Stimulated activated CD4-positive, alpha-beta T cell treated with anti-CD3 and anti-CD28 coated beads, TNF-alpha, amount 100 ng/mL, for 4 hours (primary cell): ENCODE results near the gene NDUFAF2.
"Not testable (repeated sequence)": the region's sequence is repeated elsewhere in the genome, so short reads cannot be mapped to it uniquely, and the experiment has no call there.

Experiments
- DNase-seq, 3 experiments: peaks; one replicate each; pipeline ENCODE4 v3.0.0-alpha.2; 2020; ENCODE audit warnings: low read depth in 3 of 3

Gene NDUFAF2

DNA sequence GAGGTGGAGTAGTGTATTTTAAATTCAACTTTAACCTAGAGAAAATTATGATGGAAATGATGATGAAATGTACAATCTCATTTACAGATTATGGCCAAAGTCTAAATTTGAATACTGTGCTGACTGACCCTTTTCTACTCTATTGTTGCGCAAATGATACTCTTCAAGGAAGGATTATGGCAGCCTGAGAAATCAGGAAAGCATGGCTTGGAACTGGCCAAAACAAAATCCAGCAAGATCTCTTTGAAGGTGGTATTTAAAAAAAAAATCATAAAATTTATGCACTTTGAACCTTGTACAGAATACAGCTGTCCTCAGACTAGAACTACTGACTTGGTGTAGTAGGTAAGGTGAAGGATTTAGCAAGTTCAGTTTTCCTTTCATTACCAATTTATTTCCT lies 105.3 kb downstream of the NDUFAF2 start:
- no peak for DNase-seq

- no peak for DNase-seq
Measured at GRCh38 chr5:61051267-61051666, 106.3 kb downstream of the NDUFAF2 start.

DNA sequence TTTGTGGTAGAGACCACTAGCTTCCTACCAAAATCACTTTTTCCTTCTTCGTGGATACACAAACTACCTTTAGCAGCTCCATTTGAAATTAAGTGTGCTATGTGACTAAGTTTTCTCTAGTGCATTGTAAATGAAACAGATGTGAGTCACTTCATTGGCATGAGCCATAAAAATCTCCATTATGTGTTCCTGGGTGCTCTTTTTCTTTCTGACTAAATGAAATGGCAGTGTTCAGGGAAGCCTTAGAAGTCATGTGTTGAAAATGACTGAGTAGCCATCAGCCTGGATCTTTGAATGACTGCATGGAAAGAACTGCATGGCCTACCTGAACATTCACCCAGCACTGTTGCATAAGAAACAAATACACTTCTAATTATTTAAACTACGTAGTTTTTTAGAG lies 107.9 kb downstream of the NDUFAF2 start:
- DNase-seq: no peak

GRCh38 chr5:61053937-61054336 lies 108.9 kb downstream of the NDUFAF2 start:
- no peak for DNase-seq

DNA sequence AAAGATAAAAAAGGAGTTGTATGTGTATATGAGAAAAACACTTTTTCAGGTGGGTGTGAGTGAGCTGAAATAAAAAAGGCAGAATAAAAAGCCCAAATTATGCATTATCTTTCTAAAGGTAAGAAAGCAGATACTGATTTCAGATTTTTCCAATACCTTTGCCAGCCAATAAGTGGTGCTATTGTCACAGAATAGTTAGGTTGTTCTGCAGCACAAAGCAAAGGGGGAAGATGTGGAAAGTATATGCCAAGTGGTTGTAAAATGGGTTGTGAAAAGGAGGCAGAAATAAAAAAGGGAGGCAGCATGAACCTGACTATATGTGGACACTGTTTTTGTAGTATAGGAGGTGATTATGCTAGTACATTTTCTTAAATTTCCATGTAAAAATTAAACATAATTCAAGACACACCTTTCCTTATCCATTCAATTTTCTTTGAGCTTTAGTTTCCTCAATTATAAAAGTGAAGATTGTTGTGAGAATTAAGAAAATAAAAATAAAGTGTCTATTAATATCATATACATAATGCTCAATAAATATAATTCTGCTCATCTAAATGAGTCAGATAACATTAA lies 110.5 kb downstream of the NDUFAF2 start:
- no peak for DNase-seq

DNA sequence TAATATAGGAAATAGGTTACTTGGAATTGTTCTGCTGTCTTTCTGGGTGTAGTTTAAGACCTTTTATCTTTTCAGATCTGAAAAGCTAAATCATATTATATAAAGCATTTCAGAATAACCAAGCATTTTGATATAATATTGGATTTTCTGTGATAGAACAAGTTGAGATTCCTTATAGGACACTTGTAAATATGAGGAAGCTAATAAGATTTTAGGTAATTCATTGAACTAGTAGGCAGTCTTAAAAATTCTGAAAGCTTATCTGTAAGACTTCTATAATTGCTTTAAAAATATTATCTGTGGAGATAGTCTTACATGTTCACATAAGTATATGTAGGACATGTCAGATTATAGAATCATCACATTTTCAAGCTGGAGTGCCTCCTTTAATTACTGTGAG lies 114.5 kb downstream of the NDUFAF2 start:
- no peak for DNase-seq

DNA sequence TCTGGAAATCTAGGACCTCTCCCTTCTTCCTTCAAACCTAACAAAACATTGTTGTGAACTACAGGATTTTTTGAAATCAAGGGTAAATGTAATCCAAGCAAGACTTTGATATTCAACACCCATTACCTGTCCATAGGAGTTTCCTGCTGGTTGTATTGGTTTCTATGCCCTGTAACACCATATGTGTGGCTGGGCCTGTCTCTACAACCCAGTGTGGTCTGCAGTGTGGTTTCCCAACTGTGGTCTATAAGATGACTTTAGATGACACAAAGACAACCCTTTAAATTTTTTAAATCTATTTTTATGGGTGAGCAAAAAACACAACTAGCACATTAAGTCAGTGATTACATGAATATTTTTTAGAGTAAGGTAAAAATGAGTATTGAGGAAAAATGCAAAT lies 124.1 kb downstream of the NDUFAF2 start:
- DNase-seq: no peak

- no peak for DNase-seq
Measured at GRCh38 chr5:61071526-61071925, 126.5 kb downstream of the NDUFAF2 start.

DNA sequence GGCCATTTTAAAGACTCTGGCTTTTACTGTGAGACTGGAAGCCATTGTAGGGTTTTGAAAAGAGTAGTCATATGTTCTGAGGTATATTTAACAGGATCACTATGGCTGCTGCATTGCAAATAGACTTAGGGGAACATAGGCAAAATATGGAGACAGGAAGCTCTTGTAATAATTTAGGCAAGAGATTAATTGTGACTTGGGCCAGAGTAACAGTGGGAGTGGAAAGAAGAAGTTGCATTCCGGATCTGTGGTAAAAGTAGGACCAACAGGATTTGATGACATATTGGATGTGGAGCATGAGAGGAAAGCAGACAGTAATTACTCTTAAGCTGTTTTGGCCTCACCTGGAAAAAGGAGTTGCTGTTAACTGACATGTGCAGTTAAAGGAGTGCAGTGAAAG lies 131.6 kb downstream of the NDUFAF2 start:
- DNase-seq: no peak

- no peak for DNase-seq
Measured at GRCh38 chr5:61081741-61082140, 136.7 kb downstream of the NDUFAF2 start.

DNA sequence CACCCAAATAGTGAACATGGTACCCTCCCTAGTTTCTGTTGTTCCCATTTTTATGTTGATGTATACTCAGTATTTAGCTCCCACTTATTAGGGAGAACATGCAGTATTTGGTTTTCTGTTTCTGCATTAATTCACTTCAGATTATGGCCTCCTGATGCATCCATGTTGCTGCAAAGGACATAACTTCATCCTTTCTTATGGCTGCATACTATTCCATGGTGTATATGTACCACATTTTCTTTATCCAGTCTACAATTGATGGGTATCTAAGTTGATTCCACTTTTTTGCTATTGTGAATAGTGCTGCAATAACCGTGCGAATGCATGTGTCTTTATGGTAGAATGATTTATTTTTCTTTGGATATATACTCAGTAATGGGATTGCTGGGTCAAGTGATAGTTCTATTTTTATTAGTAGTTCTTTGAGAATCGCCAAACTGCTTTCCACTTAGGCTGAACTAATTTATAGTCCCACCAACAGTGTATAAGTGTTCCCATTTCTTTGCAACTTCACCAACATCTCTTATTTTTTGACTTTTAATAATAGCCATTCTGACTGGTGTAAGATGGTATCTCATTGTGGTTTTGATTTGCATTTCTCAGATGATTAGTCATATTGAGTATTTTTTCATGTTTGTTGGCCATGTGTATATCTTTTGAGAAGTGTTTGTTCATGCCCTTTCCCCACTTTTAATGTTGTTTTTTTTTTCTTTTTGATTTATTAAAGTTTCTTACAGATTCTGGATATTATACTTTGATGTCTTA lies 137.7 kb downstream of the NDUFAF2 start:
- no peak for DNase-seq

DNA sequence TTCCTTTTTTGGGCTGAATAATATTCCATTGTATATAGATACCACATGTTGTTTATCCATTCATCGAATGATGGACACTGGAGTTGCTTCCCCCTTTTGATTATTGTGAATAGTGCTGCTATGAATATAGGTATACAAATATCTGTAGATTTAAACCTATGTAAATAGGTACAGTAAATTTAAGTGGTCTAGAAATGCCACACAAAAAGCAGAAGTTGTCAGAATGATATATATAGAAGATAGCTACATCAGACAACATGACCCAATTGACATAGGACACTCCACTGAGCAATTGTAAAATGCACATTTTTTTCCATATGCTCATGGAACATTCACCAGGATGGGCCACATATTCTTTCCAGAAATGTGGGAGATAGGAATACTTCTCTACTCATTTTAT lies 139.7 kb downstream of the NDUFAF2 start:
- DNase-seq: no peak

GRCh38 chr5:61085885-61086284 lies 140.9 kb downstream of the NDUFAF2 start:
- DNase-seq: no peak

GRCh38 chr5:61087921-61088320 lies 142.9 kb downstream of the NDUFAF2 start:
- DNase-seq: no peak

DNA sequence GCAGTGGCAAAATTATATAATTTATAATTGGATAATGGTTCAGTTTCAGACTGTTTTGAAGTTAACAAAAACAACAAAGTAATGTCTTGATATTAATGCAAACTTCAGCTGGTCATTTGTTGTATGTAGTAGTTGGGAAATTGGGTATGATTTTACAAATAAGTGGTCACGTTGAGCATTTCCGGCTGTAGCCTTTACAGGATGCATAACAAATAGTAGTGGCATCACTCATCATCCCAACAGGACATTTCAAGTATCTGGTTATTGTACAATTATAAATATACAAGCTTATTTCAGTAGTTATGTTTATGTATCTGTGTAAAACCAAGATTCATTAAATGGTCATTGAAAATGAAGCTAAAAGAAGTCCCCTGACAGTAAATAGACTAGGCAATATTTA lies 144.3 kb downstream of the NDUFAF2 start:
- no peak for DNase-seq

DNA sequence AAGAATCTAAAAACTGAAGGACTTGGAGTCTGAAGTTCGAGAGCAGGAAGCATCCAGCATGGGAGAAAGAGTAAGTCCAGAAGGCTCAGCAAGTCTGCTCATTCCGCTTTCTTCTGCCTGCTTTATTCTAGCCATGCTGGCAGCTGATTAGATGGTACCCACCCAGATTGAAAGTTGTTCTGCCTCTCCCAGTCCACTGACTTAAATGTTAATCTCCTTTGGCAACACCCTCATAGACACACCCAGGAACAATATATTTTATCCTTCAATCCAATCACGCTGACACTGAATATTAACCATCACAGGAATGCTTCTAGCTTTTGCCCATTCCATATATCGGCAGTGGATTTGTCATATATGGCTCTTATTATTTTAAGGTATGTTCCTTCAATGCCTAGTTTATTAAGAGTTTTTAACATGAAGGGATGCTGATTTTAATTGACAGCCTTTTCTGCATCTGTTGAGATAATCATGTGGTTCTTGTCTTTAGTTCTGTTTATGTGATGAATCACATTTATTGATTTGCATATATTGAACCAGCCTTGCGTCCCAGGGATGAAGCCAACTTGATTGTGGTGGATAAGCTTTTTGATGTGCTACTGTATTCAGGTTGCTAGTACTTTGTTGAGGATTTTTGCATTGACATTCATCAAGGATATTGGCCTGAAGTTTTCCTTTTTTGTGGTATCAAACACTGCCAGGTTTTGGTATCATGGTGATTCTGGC lies 148.2 kb downstream of the NDUFAF2 start:
- not testable (repeated sequence) for DNase-seq

- no peak for DNase-seq
Measured at GRCh38 chr5:61097465-61097864, 152.5 kb downstream of the NDUFAF2 start.

- DNase-seq: no peak
Measured at GRCh38 chr5:61098251-61098995, 153.4 kb downstream of the NDUFAF2 start.

DNA sequence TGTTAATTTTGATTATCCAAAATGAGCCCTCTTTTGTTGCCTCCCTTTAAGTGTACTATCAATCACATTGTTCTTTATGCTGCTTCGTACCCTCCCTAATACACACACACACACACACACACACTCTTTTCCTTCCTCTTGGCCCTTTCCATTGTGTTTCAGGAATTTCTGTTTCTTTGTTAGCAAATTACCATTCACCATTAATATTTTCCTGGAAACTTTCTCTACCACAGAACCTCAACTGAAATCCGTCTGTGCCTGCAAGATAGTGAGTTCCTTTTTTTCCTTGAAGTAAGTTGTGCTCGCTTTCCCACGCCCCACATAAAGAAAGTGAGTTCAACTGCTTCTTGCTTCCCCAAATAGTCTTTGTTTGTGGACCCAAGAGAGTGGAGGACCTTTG lies 155.4 kb downstream of the NDUFAF2 start:
- no peak for DNase-seq

GRCh38 chr5:61114441-61114840 lies 169.4 kb downstream of the NDUFAF2 start:
- DNase-seq: no peak

GRCh38 chr5:61115968-61116367 lies 171.0 kb downstream of the NDUFAF2 start:
- DNase-seq: no peak

DNA sequence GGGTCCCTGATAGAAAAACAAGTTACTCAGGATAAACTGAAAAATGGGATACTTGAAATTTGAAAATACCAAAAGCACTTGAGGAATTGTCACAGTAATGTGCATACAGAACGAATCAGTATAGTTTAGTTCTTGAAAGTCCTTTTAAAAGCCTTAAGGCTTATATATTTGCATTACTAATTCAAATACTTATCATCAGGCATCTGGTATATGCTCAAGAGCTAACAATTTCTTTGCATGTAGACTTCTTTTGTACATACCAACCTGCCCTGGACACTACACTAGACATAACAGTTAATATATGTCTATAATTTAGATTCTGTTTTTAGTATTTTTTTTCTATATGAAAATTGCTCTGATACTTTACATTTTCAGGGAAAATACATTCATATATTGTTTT lies 174.1 kb downstream of the NDUFAF2 start:
- DNase-seq: no peak
